Measurements from ENCODE around the gene USP6NL. TPM values are rescaled to one million over a fixed set of nuclear protein-coding genes. Genes with fewer than 3 reads are reported as not detected.

USP6NL gene
- total and polyA plus RNA-seq, 2 of the 13 experiments (the other 11 are each of a cell fraction or from before 2014, with no cell fraction given) = 10.5 to 22.9 TPM

- TF ChIP-seq ZNF407 (CRISPR knock-in tag; IDR thresholded peaks at IDR 0.05; ENCODE audit: not compliant biosample characterization) = no peak
These were observed 117.8 kb downstream of the USP6NL start (continued) for GRCh38 chr10:11493646-11494045.

- H2AFZ ChIP-seq (ENCODE audit: low read length) = no peak overlapping the region
- in situ Hi-C loops (cut with HindIII; ENCODE audit: extremely low pct_ligation_motif_present, low pct_unique_long_range_greater_than_20kb) = no loop called here
- intact Hi-C loops (cut with micrococcal nuclease; ENCODE audit: unreplicated experiment) = no loop called here
- H3K4me3 ChIP-seq (replicated peaks in 1 of 3; ENCODE audit: insufficient read depth in 1 of 3, low read depth in 2 of 3, low read length in 3 of 3) = no peak overlapping the region
- H3K9ac ChIP-seq (ENCODE audit: insufficient read depth, low read depth, low read length) = no peak overlapping the region
- H3K4me2 ChIP-seq (ENCODE audit: low read depth, low read length) = no peak overlapping the region
- H3K9me3 ChIP-seq (ENCODE audit: low read length) = no peaks in the 10 kb centered on the region
- no peaks in the 10 kb centered on the region for H3K79me2 ChIP-seq (ENCODE audit: insufficient read depth, low read length)
- H4K20me1 ChIP-seq (ENCODE audit: insufficient read depth, low read length) = no peaks in the 10 kb centered on the region
- H3K4me1 ChIP-seq (ENCODE audit: insufficient read depth, low read length) = no peaks in the 10 kb centered on the region
- peaks cover 20 to 63% of the 10 kb centered on the region in 2 experiments for H3K36me3 ChIP-seq (replicated peaks in 1 of 2; ENCODE audit: control insufficient read depth in 1 of 2, insufficient read depth in 2 of 2, low read length in 2 of 2)
- 100% methylated on average over 2 of the region's 2 CpGs for WGBS (ENCODE audit: low lambda C conversion rate)
- CTCF ChIA-PET (ENCODE audit: low intra/inter-chr PET ratio, low total read pairs) = no interaction called here
- DNase-seq (ENCODE audit: low spot score) (no peak), ATAC-seq (no peak), FAIRE-seq (no peak)
- BruUV-seq (replicated peaks) = no TSS peak
- no peaks in the 10 kb centered on the region for H3K27me3 ChIP-seq (ENCODE audit: control insufficient read depth in 1 of 2, insufficient read depth in 2 of 2, low read length in 2 of 2)
- H3K27ac ChIP-seq (ENCODE audit: extremely low read length, insufficient read depth, low read length) = no peak overlapping the region
- POLR2A ChIA-PET = no interaction called here
- no peak for TF ChIP-seq GPBP1L1 (CRISPR knock-in tag; IDR thresholded peaks at IDR 0.05)
- no peak for TF ChIP-seq TBX2 (CRISPR knock-in tag; IDR thresholded peaks at IDR 0.05; ENCODE audit: borderline replicate concordance)
- TF ChIP-seq ISX (CRISPR knock-in tag; conservative IDR thresholded peaks at IDR 0.05) = no peak
- TF ChIP-seq WIZ (CRISPR knock-in tag; IDR thresholded peaks at IDR 0.05) = no peak
- no peak for TF ChIP-seq HDAC1 (CRISPR knock-in tag; IDR thresholded peaks at IDR 0.05)
These were observed 120.4 kb downstream of the USP6NL start for GRCh38 chr10:11491087-11491486.

All from HepG2 (cell line).